GM21723 (cell line): Measurements from ENCODE around the gene CLIP2.
"Not testable (repeated sequence)": the region's sequence is repeated elsewhere in the genome, so short reads cannot be mapped to it uniquely, and the experiment has no call there.

ENCODE experiments used
- ATAC-seq: cut with Tn5 transposase; IDR thresholded peaks from one replicate; pipeline ENCODE4 v1.9.1; 2021; ENCODE audit warnings: mild to moderate bottlenecking, moderate library complexity; ENCODE audit not compliant: unreplicated experiment

CLIP2 gene

GRCh38 chr7:74289018-74289658 lies at the start of gene CLIP2:
Gene CLIP2, plus strand, starts transcription at chr7:74289407. Its CDS starts 28,140 bp downstream, at chr7:74317547.
- ATAC-seq, result peak; percentile 46

DNA sequence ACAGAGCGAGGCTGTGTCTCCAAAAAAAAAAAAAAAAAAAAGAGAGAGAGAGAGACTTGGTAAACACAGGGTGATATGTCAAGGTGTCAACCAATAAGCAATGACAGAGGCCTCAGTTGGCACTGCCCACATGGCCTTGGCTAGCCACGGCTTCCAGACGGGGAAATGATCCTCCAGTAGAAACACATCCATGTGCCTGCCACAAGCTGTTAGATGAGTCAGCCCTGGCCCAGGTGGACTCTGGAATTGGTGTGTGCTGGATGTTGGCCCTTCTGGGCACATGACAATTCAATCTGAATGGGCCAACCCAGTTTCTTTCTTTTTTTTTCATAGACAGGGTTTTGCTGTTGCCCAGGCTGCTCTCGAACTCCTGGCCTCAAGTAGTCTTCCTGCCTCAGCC lies 48.7 kb upstream of the CLIP2 start:
- ATAC-seq, result no peak

DNA sequence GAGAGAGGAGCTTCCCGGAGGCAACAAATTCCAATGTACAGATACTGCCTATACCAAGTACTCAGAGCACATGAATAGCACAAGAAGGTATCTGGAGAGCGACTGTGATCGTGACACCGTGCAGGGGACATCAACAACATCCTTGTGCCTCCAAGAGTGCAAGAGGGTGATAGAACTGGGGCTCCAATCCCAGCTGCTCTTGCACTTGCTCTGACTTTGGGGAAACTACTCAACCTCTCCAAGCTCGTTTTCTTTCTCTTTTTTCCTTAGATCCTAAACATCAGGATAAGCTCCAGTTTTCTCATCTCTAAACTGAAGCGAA lies 47.1 kb upstream of the CLIP2 start:
- ATAC-seq, result peak; percentile 8

DNA sequence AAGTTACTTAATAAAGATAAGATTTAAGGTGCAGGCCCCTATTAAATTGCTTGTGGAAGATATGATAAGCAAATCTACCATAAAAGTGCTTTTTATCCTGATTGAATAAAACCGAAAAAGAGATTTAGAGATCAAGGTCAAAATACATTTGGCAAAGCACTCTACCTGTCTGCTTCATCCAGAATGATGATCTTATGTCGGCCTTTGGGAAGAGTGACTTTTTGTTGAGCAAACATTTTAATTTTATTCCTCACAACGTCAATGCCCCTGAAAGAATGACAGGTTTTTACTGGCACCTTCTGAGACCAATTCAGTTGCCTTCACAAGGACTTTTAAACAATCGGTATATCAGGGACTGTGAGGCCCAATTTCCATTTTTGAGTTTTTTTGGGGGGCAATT lies 42.7 kb upstream of the CLIP2 start:
- ATAC-seq, result no peak

GRCh38 chr7:74248156-74248555 lies 41.1 kb upstream of the CLIP2 start:
- no peak for ATAC-seq

- ATAC-seq, result not testable (repeated sequence)
Observed at GRCh38 chr7:74249058-74249457, 40.1 kb upstream of the CLIP2 start.

GRCh38 chr7:74252893-74253292 lies 36.3 kb upstream of the CLIP2 start:
- no peak for ATAC-seq

GRCh38 chr7:74253331-74253730 lies 35.9 kb upstream of the CLIP2 start:
- no peak for ATAC-seq

- ATAC-seq, result peak; percentile 17
Observed at GRCh38 chr7:74253835-74254128, 35.4 kb upstream of the CLIP2 start.

GRCh38 chr7:74254129-74254857 lies 34.9 kb upstream of the CLIP2 start, which contains the start of gene RFC2:
Gene RFC2, minus strand, starts transcription at chr7:74254399. Its CDS starts 16 bp downstream, at chr7:74254383.
- peak; percentile 88 for ATAC-seq

DNA sequence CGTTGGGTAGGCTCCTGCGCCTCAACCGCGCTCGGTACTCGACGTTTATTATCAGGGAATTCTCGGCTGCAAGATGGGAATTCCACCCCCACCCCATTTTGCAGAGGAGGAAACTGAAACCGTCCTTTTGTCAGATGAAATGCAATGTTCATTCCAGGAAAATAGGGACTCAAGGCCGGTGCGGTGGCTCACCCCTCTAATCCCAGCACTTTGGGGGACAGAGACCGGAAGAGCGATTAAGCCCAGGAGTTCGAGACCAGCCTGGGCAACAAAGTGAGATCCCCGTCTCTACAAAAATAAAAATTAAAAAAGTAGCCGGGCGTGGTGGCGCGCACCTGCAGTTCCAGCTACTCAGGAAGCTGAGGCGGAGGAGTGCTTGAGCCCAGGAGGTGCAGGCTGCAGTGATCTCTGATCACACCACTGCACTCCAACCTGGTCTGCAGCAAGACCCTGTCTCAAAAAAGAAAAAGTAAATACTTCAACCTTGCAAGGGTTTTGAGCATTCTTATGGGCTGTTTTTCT lies 34.3 kb upstream of the CLIP2 start:
- ATAC-seq, result peak; percentile 1

- ATAC-seq, result peak; percentile 28
Observed at GRCh38 chr7:74255461-74255860, 33.7 kb upstream of the CLIP2 start.

- no peak for ATAC-seq
Observed at GRCh38 chr7:74256491-74257408, 32.5 kb upstream of the CLIP2 start.

DNA sequence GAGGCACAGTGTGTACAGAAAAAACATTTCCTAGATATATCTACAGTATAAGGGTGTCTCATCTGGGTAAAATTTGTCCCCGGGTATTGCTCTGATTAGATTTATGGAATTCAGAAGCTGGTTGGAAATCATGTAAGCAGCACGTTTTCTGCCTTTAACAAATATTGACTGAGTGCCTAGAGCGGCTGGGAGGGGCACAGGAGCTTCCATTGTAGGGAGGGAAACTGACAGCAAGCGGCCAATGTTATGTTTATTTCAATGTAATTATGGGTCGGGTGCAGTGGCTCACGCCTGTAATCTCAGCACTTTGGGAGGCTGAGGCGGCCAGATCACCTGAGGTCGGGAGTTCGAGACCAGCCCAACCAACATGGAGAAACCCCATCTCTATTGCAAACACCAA lies 30.6 kb upstream of the CLIP2 start:
- ATAC-seq, result no peak

- ATAC-seq, result no peak
Observed at GRCh38 chr7:74262639-74263398, 26.4 kb upstream of the CLIP2 start.

GRCh38 chr7:74263399-74264120 lies 25.6 kb upstream of the CLIP2 start:
- no peak for ATAC-seq

GRCh38 chr7:74266191-74266963 lies 22.8 kb upstream of the CLIP2 start:
- no peak for ATAC-seq

DNA sequence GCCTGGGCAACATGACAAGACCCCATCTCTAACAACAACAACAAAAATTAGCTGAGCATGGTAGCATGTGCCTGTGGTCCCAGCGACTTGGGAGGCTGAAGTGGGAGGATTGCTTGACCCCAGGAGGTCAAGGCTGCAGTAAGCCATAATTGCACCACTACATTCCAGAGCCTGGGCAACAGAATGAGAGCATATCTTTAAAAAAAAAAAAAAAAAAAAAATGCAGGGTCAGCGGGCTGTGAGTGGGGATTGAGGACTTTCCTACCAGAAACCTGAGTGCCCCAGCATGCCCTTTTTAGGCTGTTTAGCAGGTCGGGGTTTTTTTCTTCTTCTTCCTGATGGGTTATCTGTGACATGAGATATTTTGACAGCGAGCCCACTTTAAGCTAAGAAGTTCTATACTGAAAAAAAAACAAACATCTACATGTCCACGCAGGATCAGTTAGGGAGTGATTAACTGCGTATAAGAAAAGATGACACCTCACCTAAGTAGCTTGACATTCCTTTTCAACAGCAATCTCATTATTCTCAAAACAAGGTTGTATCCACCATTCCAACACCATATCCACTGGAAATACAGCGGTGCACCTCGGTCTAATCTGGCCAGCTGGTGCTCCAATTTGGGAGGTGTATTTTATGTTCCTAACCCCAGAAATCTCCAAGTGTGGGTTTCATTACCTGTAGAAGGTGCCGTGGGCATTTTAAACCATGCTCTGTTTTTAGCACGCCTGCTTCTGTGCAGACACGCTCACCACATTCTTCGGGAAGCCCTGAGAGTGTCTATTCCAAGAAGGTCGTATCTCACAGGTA lies 21.2 kb upstream of the CLIP2 start:
- ATAC-seq, result no peak
